ENCODE measurements around the gene ACSL1.

GRCh38 chr4:184715526-184715925 lies 110.2 kb downstream of the ACSL1 start:
- TF ChIP-seq ZXDB (tag by site-specific recombination; IDR thresholded peaks at IDR 0.05) (no peak), ZNF362 (tag by site-specific recombination; IDR thresholded peaks at IDR 0.05) (no peak), CTCF (tag by site-specific recombination; IDR thresholded peaks at IDR 0.05) (no peak)

Data from HEK293 (cell line).